NCI-H1105 (cell line): ENCODE results near the gene SLIT3.

ENCODE experiments used
- DNase-seq: peaks from one replicate; lab custom pipeline; 2025; lab: John Stamatoyannopoulos, UW

Gene SLIT3

GRCh38 chr5:169080448-169080911 lies 220.5 kb downstream of the SLIT3 start:
- no peak for DNase-seq

- no peak for DNase-seq
Observed at GRCh38 chr5:169079697-169080096, 221.2 kb downstream of the SLIT3 start.

- no peak for DNase-seq
Observed at GRCh38 chr5:169074839-169075238, 226.1 kb downstream of the SLIT3 start.

- no peak for DNase-seq
Observed at GRCh38 chr5:169072233-169072632, 228.7 kb downstream of the SLIT3 start.

GRCh38 chr5:169070413-169070812 lies 230.5 kb downstream of the SLIT3 start:
- no peak for DNase-seq

GRCh38 chr5:169067751-169068173 lies 233.2 kb downstream of the SLIT3 start:
- no peak for DNase-seq

- DNase-seq = no peak
Observed at GRCh38 chr5:169065400-169065799, 235.5 kb downstream of the SLIT3 start.

GRCh38 chr5:169064093-169064492 lies 236.8 kb downstream of the SLIT3 start:
- DNase-seq = no peak

- no peak for DNase-seq
Observed at GRCh38 chr5:169063316-169063953, 237.5 kb downstream of the SLIT3 start.

- no peak for DNase-seq
Observed at GRCh38 chr5:169062690-169063089, 238.2 kb downstream of the SLIT3 start.

GRCh38 chr5:169054506-169054905 lies 246.4 kb downstream of the SLIT3 start:
- DNase-seq = no peak

GRCh38 chr5:169052207-169052606 lies 248.7 kb downstream of the SLIT3 start:
- no peak for DNase-seq

- no peak for DNase-seq
Observed at GRCh38 chr5:169051351-169051750, 249.6 kb downstream of the SLIT3 start.

GRCh38 chr5:169050636-169051035 lies 250.3 kb downstream of the SLIT3 start:
- DNase-seq = no peak

GRCh38 chr5:169050146-169050571 lies 250.8 kb downstream of the SLIT3 start:
- DNase-seq = no peak

- no peak for DNase-seq
Observed at GRCh38 chr5:169049712-169050111, 251.2 kb downstream of the SLIT3 start.

GRCh38 chr5:169048181-169049125 lies 252.5 kb downstream of the SLIT3 start:
- no peak for DNase-seq

- no peak for DNase-seq
Observed at GRCh38 chr5:169044962-169045361, 256.0 kb downstream of the SLIT3 start.

- no peak for DNase-seq
Observed at GRCh38 chr5:169041180-169041579, 259.8 kb downstream of the SLIT3 start.

GRCh38 chr5:169039592-169039991 lies 261.3 kb downstream of the SLIT3 start:
- DNase-seq = no peak

GRCh38 chr5:169037466-169037865 lies 263.5 kb downstream of the SLIT3 start:
- no peak for DNase-seq

GRCh38 chr5:169036079-169036805 lies 264.7 kb downstream of the SLIT3 start:
- no peak for DNase-seq
